ENCODE results near the gene TNIP1.

The TNIP1 gene

GRCh38 chr5:151039665-151040064, 41.2 kb downstream of the TNIP1 start:
- no peak for DNase-seq

- no peak for DNase-seq
Measured at GRCh38 chr5:151038801-151039238, 42.0 kb downstream of the TNIP1 start.

GRCh38 chr5:151038412-151038745, 42.5 kb downstream of the TNIP1 start:
- DNase-seq = no peak

- no peak for DNase-seq
Measured at GRCh38 chr5:151037561-151038411, 43.0 kb downstream of the TNIP1 start.

GRCh38 chr5:151036556-151036955, 44.3 kb downstream of the TNIP1 start:
- DNase-seq = no peak

- DNase-seq = no peak
Measured at GRCh38 chr5:151034422-151035379, 46.1 kb downstream of the TNIP1 start.

- DNase-seq = no peak
Measured at GRCh38 chr5:151033217-151033934, 47.5 kb downstream of the TNIP1 start.

- DNase-seq = no peak
Measured at GRCh38 chr5:151031554-151031953, 49.3 kb downstream of the TNIP1 start.

GRCh38 chr5:151030379-151030778, 50.5 kb downstream of the TNIP1 start:
- no peak for DNase-seq

- no peak for DNase-seq
Measured at GRCh38 chr5:151030056-151030336, 50.8 kb downstream of the TNIP1 start.

GRCh38 chr5:151029179-151030055, 51.4 kb downstream of the TNIP1 start:
- no peak for DNase-seq

- DNase-seq = no peak
Measured at GRCh38 chr5:151028717-151029116, 52.1 kb downstream of the TNIP1 start.

GRCh38 chr5:151027961-151028479, 52.8 kb downstream of the TNIP1 start:
- no peak for DNase-seq

GRCh38 chr5:151026679-151027078, 54.2 kb downstream of the TNIP1 start:
- DNase-seq = no peak

- DNase-seq = no peak
Measured at GRCh38 chr5:151026088-151026487, 54.7 kb downstream of the TNIP1 start.

GRCh38 chr5:151025250-151025606, 55.6 kb downstream of the TNIP1 start:
- DNase-seq = no peak

GRCh38 chr5:151024440-151025249, 56.2 kb downstream of the TNIP1 start:
- DNase-seq = no peak

- no peak for DNase-seq
Measured at GRCh38 chr5:151023651-151024050, 57.2 kb downstream of the TNIP1 start.

- DNase-seq = no peak
Measured at GRCh38 chr5:151023047-151023615, 57.7 kb downstream of the TNIP1 start.

- DNase-seq = no peak
Measured at GRCh38 chr5:151022511-151023018, 58.3 kb downstream of the TNIP1 start.

- no peak for DNase-seq
Measured at GRCh38 chr5:151021746-151022145, 59.1 kb downstream of the TNIP1 start.
